Natural killer cell (primary cell): ENCODE measurements around the gene NOXA1. TPM values are rescaled to one million over a fixed set of nuclear protein-coding genes. Genes with fewer than 3 reads are reported as not detected.

ENCODE experiments used
- ATAC-seq, 3 donors: fragments of 150-1000 bp in 2 of 3; fragments of 200-7000 bp in 1 of 3; cut with Tn5 transposase; 1 replicate in 1 of 3; 2 replicates in 2 of 3; pipeline ENCODE4 v1.10.0; 2021; ENCODE audit warnings: mild to moderate bottlenecking in 2 of 3, moderate library complexity in 2 of 3
- DNase-seq, 2 donors: peaks; one replicate each; pipeline versions ENCODE4 v3.0.0 to v3.0.0-alpha.2; 2013 to 2021; ENCODE audit warnings: mixed read lengths in 1 of 2
- H3K27ac ChIP-seq: one replicate; pipeline ENCODE4 v1.5.1; 2013; ENCODE audit warnings: mild to moderate bottlenecking, low read length
- H3K27me3 ChIP-seq: one replicate; pipeline ENCODE4 v1.6.1; 2013; ENCODE audit warnings: low read length; ENCODE audit not compliant: control insufficient read depth, insufficient read depth
- H3K36me3 ChIP-seq: one replicate; pipeline ENCODE4 v1.6.1; 2013; ENCODE audit warnings: low read length; ENCODE audit not compliant: control insufficient read depth, insufficient read depth
- H3K4me1 ChIP-seq: one replicate; pipeline ENCODE4 v1.6.1; 2013; ENCODE audit warnings: low read length; ENCODE audit not compliant: control insufficient read depth, insufficient read depth
- H3K4me3 ChIP-seq: one replicate; pipeline ENCODE4 v1.5.1; 2013; ENCODE audit warnings: low read length
- H3K9me3 ChIP-seq: one replicate; pipeline ENCODE4 v1.6.1; 2013; ENCODE audit warnings: low read length; ENCODE audit not compliant: control insufficient read depth, insufficient read depth
- H3K27ac Mint-ChIP-seq, 2 donors: one replicate each; pipeline ENCODE4 v1.8.0; 2022; ENCODE audit warnings: mild to moderate bottlenecking in 2 of 2, mixed read lengths in 2 of 2, moderate library complexity in 1 of 2
- H3K27me3 Mint-ChIP-seq, 2 donors: one replicate each; pipeline ENCODE4 v1.8.0; 2022; ENCODE audit warnings: low read depth in 2 of 2, mixed read lengths in 2 of 2
- H3K36me3 Mint-ChIP-seq: one replicate; pipeline ENCODE4 v1.8.0; 2022; ENCODE audit warnings: mixed read lengths
- H3K4me1 Mint-ChIP-seq, 2 donors: one replicate each; pipeline ENCODE4 v1.8.0; 2022; ENCODE audit warnings: mixed read lengths in 2 of 2
- H3K4me3 Mint-ChIP-seq: one replicate; pipeline ENCODE4 v1.8.0; 2022; ENCODE audit warnings: mild to moderate bottlenecking, moderate library complexity, mixed read lengths
- H3K9me3 Mint-ChIP-seq, 2 donors: one replicate each; pipeline ENCODE4 v1.8.0; 2022; ENCODE audit warnings: mixed read lengths in 2 of 2
- CTCF ChIP-seq: fragments of 200-600 bp; IDR thresholded peaks from one replicate; pipeline ENCODE4 v1.8.0; 2022; ENCODE audit warnings: antibody characterized with exemption
- WGBS: methylation state at CpG from one replicate; pipeline ENCODE4 v1.1.7; 2013; ENCODE audit warnings: missing lambda C conversion rate; ENCODE audit not compliant: insufficient coverage; 5-methylcytosine and 5-hydroxymethylcytosine counted together
- intact Hi-C: fragments of 100-400 bp; cut with micrococcal nuclease; formaldehyde crosslinking; loops from one replicate; pipeline ENCODE4 v1.14.2; 2022
- total RNA-seq, 4 donors: library from RNA; stranded (reverse); fragments of 120-200 nt in 1 of 4; gene quantifications; one replicate each; pipeline versions ENCODE4 v1.2.3 to v1.2.4, GENCODE V29; 2013 to 2022

Gene NOXA1
- total RNA-seq, 3 donors from 2014 or later (not counting 1 experiment from before 2014, with no cell fraction given), result 4.7 to 10.0 (median 7.7) TPM

- intact Hi-C loops, result no loop called here
- peak in 1 of 2 donors; percentile 22 for DNase-seq
- H3K4me1 Mint-ChIP-seq, result peaks cover 6 to 53% of the 10 kb centered on the region in 2 donors
- H3K36me3 Mint-ChIP-seq, result no peaks in the 10 kb centered on the region
- no peaks in the 10 kb centered on the region for H3K9me3 Mint-ChIP-seq
- Histone ChIP-seq H3K27ac (no peak overlapping the region), H3K27me3 (no peaks in the 10 kb centered on the region), H3K4me3 (no peak overlapping the region), H3K4me1 (peaks cover 61% of the 10 kb centered on the region), H3K9me3 (no peaks in the 10 kb centered on the region), H3K36me3 (peaks cover 2% of the 10 kb centered on the region)
- H3K27ac Mint-ChIP-seq, result peak overlapping the region in 1 of 2 donors; percentile 79
- no peak for ATAC-seq
- peak overlapping the region; percentile 67 for H3K4me3 Mint-ChIP-seq
- H3K27me3 Mint-ChIP-seq, result no peaks in the 10 kb centered on the region
- TF ChIP-seq CTCF, result no peak
- WGBS, result 65% methylated on average over 17 of the region's 17 CpGs
These were observed 29.0 kb downstream of the NOXA1 start for GRCh38 chr9:137452006-137452760.

GRCh38 chr9:137452761-137453642 is 29.8 kb downstream of the NOXA1 start:
- Mint-ChIP-seq H3K9me3 (no peaks in the 10 kb centered on the region), H3K4me1 (peaks cover 6 to 52% of the 10 kb centered on the region in 2 donors), H3K27ac (peak overlapping the region in 1 of 2 donors; percentile 79), H3K36me3 (no peaks in the 10 kb centered on the region), H3K4me3 (peak overlapping the region; percentile 76), H3K27me3 (no peaks in the 10 kb centered on the region)
- TF ChIP-seq CTCF, result no peak
- H3K9me3 ChIP-seq, result no peaks in the 10 kb centered on the region
- no peak for ATAC-seq
- 96% methylated on average over 43 of the region's 43 CpGs for WGBS
- H3K4me3 ChIP-seq, result no peak overlapping the region
- H3K27me3 ChIP-seq, result no peaks in the 10 kb centered on the region
- intact Hi-C loops, result no loop called here
- H3K27ac ChIP-seq, result no peak overlapping the region
- peaks cover 64% of the 10 kb centered on the region for H3K4me1 ChIP-seq
- DNase-seq, result peak in 1 of 2 donors; percentile 30
- peaks cover 2% of the 10 kb centered on the region for H3K36me3 ChIP-seq

- Mint-ChIP-seq H3K4me1 (peaks cover 6 to 52% of the 10 kb centered on the region in 2 donors), H3K4me3 (peak overlapping the region; percentile 76), H3K9me3 (no peaks in the 10 kb centered on the region), H3K27me3 (no peaks in the 10 kb centered on the region), H3K36me3 (no peaks in the 10 kb centered on the region), H3K27ac (peak overlapping the region; percentile 50 to 70)
- peaks cover 69% of the 10 kb centered on the region for H3K4me1 ChIP-seq
- 43% methylated on average over 24 of the region's 25 CpGs for WGBS
- peaks cover 2% of the 10 kb centered on the region for H3K36me3 ChIP-seq
- H3K4me3 ChIP-seq, result no peak overlapping the region
- ATAC-seq (peak; percentile 82 to 90 (median 83)), DNase-seq (peak; percentile 63 to 74)
- no peaks in the 10 kb centered on the region for H3K9me3 ChIP-seq
- intact Hi-C loops, result no loop called here
- no peak for TF ChIP-seq CTCF
- no peaks in the 10 kb centered on the region for H3K27me3 ChIP-seq
- H3K27ac ChIP-seq, result no peak overlapping the region
These were observed 30.5 kb downstream of the NOXA1 start for GRCh38 chr9:137453643-137454081.
